HepG2 (cell line): Measurements from ENCODE around the gene VSNL1. TPM values are rescaled to one million over a fixed set of nuclear protein-coding genes. Genes with fewer than 3 reads are reported as not detected.

Source experiments
- ATAC-seq: fragments of 200-7000 bp; cut with Tn5 transposase; 3 replicates; pipeline ENCODE4 v1.9.1; 2020; ENCODE audit warnings: mild to moderate bottlenecking, moderate library complexity
- BruUV-seq: library from RNA; stranded (reverse); fragments of 400-500 nt; replicated peaks from 2 replicates; lab custom pipeline; 2021; lab: Mats Ljungman, UMichigan
- CTCF ChIA-PET: fragments of 300-600 bp; formaldehyde crosslinking; extraction: SDS; loops from one replicate; lab custom pipeline; 2021; ENCODE audit warnings: low total read pairs, inconsistent platforms, low intra/inter-chr PET ratio; lab: Yijun Ruan, JAX
- POLR2A ChIA-PET: fragments of 350-600 bp; sonication (Branson Sonifier 250); formaldehyde crosslinking; loops from one replicate; lab custom pipeline; 2020; ENCODE audit warnings: antibody characterized with exemption, inconsistent platforms; lab: Yijun Ruan, JAX
- DNase-seq: peaks from one replicate; pipeline ENCODE4 v3.0.0-alpha.2; 2015; ENCODE audit warnings: low spot score
- FAIRE-seq: peaks from 3 replicates; lab custom pipeline; 2011; peaks lifted over from hg19 to GRCh38; lab: Jason Lieb, UNC
- H2AFZ ChIP-seq: one replicate; pipeline ENCODE4 v1.6.1; 2011; ENCODE audit warnings: low read length, inconsistent platforms
- H3K27ac ChIP-seq: fragments of 300-600 bp; 3 replicates; pipeline ENCODE4 v1.8.0; 2011; ENCODE audit warnings: mixed run types, mild to moderate bottlenecking, mixed read lengths, low read length, inconsistent platforms; ENCODE audit not compliant: insufficient read depth; ENCODE audit errors: extremely low read length
- H3K27me3 ChIP-seq, 2 experiments: fragments of 200-600 bp in 1 of 2; 2 replicates in 1 of 2; 3 replicates in 1 of 2; pipeline versions ENCODE4 v1.6.0 to v1.8.0; 2011; ENCODE audit warnings: low read length in 2 of 2, mild to moderate bottlenecking in 2 of 2, moderate library complexity in 2 of 2, inconsistent platforms in 1 of 2; ENCODE audit not compliant: insufficient read depth in 2 of 2, control insufficient read depth in 1 of 2
- H3K36me3 ChIP-seq, 2 experiments: fragments of 200-600 bp in 1 of 2; replicated peaks in 1 of 2; 2 replicates in 1 of 2; 3 replicates in 1 of 2; pipeline versions ENCODE4 v1.5.1 to v1.8.0; 2011; ENCODE audit warnings: low read length in 2 of 2, inconsistent platforms in 1 of 2; ENCODE audit not compliant: insufficient read depth in 2 of 2, control insufficient read depth in 1 of 2
- H3K4me1 ChIP-seq: 2 replicates; pipeline ENCODE4 v1.5.1; 2012; ENCODE audit warnings: low read length, inconsistent platforms; ENCODE audit not compliant: insufficient read depth
- H3K4me2 ChIP-seq: 2 replicates; pipeline ENCODE4 v1.6.0; 2011; ENCODE audit warnings: low read depth, low read length, inconsistent platforms
- H3K4me3 ChIP-seq, 3 experiments: fragments of 200-600 bp in 1 of 3; sonication (generic), shearing (Covaris generic) in 1 of 3; replicated peaks in 1 of 3; 2 replicates each; pipeline ENCODE4 v1.5.1; 2011 to 2016; ENCODE audit warnings: low read length in 3 of 3, inconsistent platforms in 2 of 3, low read depth in 2 of 3, mild to moderate bottlenecking in 2 of 3, control low read depth in 1 of 3, mixed read lengths in 1 of 3; ENCODE audit not compliant: insufficient read depth in 1 of 3
- H3K79me2 ChIP-seq: one replicate; pipeline ENCODE4 v1.6.1; 2011; ENCODE audit warnings: low read length, inconsistent platforms; ENCODE audit not compliant: insufficient read depth
- H3K9ac ChIP-seq: 2 replicates; pipeline ENCODE4 v1.6.0; 2011; ENCODE audit warnings: mild to moderate bottlenecking, low read depth, low read length, inconsistent platforms; ENCODE audit not compliant: insufficient read depth
- H3K9me3 ChIP-seq: 2 replicates; pipeline ENCODE4 v1.5.1; 2012; ENCODE audit warnings: mild to moderate bottlenecking, low read length
- H4K20me1 ChIP-seq: 2 replicates; pipeline ENCODE4 v1.6.0; 2011; ENCODE audit warnings: inconsistent platforms, mild to moderate bottlenecking, low read length, moderate library complexity; ENCODE audit not compliant: insufficient read depth
- ATRX ChIP-seq: sonication (generic); formaldehyde crosslinking; IDR thresholded peaks from 2 replicates; pipeline ENCODE4 v1.4.0; 2020; ENCODE audit warnings: missing genetic modification reagents, borderline replicate concordance
- ETS1 ChIP-seq: sonication (generic); formaldehyde crosslinking; IDR thresholded peaks from 2 replicates; pipeline ENCODE4 v1.4.0; 2020; ENCODE audit warnings: missing genetic modification reagents
- HOXA7 ChIP-seq: sonication (generic); formaldehyde crosslinking; IDR thresholded peaks from 2 replicates; pipeline ENCODE4 v1.8.1; 2022; ENCODE audit warnings: mild to moderate bottlenecking, missing genetic modification reagents, moderate library complexity
- MAX ChIP-seq: IDR thresholded peaks from 2 replicates; pipeline ENCODE4 v1.6.1; 2012; ENCODE audit warnings: inconsistent platforms
- MTA3 ChIP-seq: sonication (generic); formaldehyde crosslinking; IDR thresholded peaks from 2 replicates; pipeline ENCODE4 v1.4.0; 2020; ENCODE audit warnings: missing genetic modification reagents
- RORA ChIP-seq: sonication (generic); formaldehyde crosslinking; IDR thresholded peaks from 2 replicates; pipeline ENCODE4 v1.5.0; 2020; ENCODE audit warnings: mild to moderate bottlenecking, missing genetic modification reagents, moderate library complexity
- SNAPC5 ChIP-seq: sonication (generic); formaldehyde crosslinking; IDR thresholded peaks from 2 replicates; pipeline ENCODE4 v1.8.1; 2023; ENCODE audit warnings: mild to moderate bottlenecking, missing genetic modification reagents, borderline replicate concordance
- ZBTB7B ChIP-seq: sonication (generic); formaldehyde crosslinking; IDR thresholded peaks from 2 replicates; pipeline ENCODE4 v1.4.0; 2020; ENCODE audit warnings: missing genetic modification reagents
- ZNF296 ChIP-seq: sonication (generic); formaldehyde crosslinking; conservative IDR thresholded peaks from 2 replicates; pipeline ENCODE4 v1.5.0; 2020; ENCODE audit warnings: mild to moderate bottlenecking, missing genetic modification reagents
- ZNF34 ChIP-seq: sonication (generic); formaldehyde crosslinking; IDR thresholded peaks from 2 replicates; pipeline ENCODE4 v1.4.0; 2020; ENCODE audit warnings: mild to moderate bottlenecking, missing genetic modification reagents, borderline replicate concordance
- ZSCAN30 ChIP-seq: sonication (generic); formaldehyde crosslinking; IDR thresholded peaks from 2 replicates; pipeline ENCODE4 v1.5.0; 2020; ENCODE audit warnings: mild to moderate bottlenecking, missing genetic modification reagents
- WGBS: methylation state at CpG from one replicate; pipeline ENCODE4 v1.1.6; 2017; ENCODE audit warnings: low lambda C conversion rate; 5-methylcytosine and 5-hydroxymethylcytosine counted together
- in situ Hi-C: cut with HindIII; loops from 2 replicates; pipeline ENCODE4 v1.10.0; 2017; ENCODE audit warnings: low pct_unique_long_range_greater_than_20kb; ENCODE audit not compliant: extremely low pct_ligation_motif_present
- intact Hi-C: fragments of 100-400 bp; cut with micrococcal nuclease; formaldehyde crosslinking; loops from one replicate; pipeline ENCODE4 v1.10.0; 2022; ENCODE audit not compliant: unreplicated experiment
- polyA plus RNA-seq, 8 experiments: library from polyadenylated mRNA; depleted of rRNA in 3 of 8; stranded (reverse) in 7 of 8; unstranded in 1 of 8; fragments of >200 nt; fragmentation: Illumina TruSeq in 4 of 8; extraction: Trizol in 4 of 8; gene quantifications; 2 replicates each; pipeline versions ENCODE4 v1.2.1 to v1.2.3, GENCODE V29; 2011 to 2016; ENCODE audit warnings: low read depth in 4 of 8, missing spikeins in 1 of 8, mixed read lengths in 1 of 8; ENCODE audit not compliant: insufficient read depth in 1 of 8
- total RNA-seq, 5 experiments: library from RNA; depleted of rRNA; stranded (reverse); fragments of >200 nt; fragmentation: Illumina TruSeq; extraction: Trizol; gene quantifications; 2 replicates each; pipeline ENCODE4 v1.2.3, GENCODE V29; 2016; ENCODE audit warnings: low read depth in 1 of 5
- TF ChIP-seq, protein P1 (sequence below): sonication (generic); formaldehyde crosslinking; IDR thresholded peaks from 2 replicates; pipeline ENCODE4 v1.5.0; 2020; ENCODE audit warnings: missing genetic modification reagents, mild to moderate bottlenecking, borderline replicate concordance

Gene VSNL1
- total and polyA plus RNA-seq, 2 of the 13 experiments (the other 11 are each of a cell fraction or from before 2014, with no cell fraction given) = 63.2 to 95.9 TPM

DNA sequence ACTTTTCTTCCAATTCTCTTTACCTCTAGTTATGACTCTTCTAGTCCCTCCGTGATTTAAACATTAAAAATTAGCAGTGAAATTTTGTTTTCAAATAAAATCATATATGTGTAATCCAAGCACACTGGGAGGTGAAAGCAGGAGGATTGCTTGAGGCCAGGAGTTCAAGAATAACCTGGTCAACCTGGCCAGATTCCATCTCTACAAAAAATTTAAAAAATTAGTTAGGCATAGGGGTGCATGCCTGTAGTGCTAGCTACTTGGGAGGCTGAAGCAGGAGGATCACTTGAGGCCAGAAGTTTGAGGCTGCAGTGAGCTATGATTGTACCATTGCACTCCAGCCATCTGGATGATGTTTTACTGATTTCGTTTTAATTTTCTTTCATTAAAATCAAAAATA, 7.0 kb upstream of the VSNL1 start:
- ChIA-PET CTCF (no interaction called here), POLR2A (no interaction called here)
- Histone ChIP-seq H3K9ac (no peak overlapping the region), H3K36me3 (no peaks in the 10 kb centered on the region), H4K20me1 (no peaks in the 10 kb centered on the region), H3K4me2 (no peak overlapping the region)
- in situ Hi-C loops = no loop called here
- TF ChIP-seq ZBTB7B (no peak), ZSCAN30 (CRISPR knock-in tag) (no peak), SNAPC5 (CRISPR knock-in tag) (no peak), MAX (no peak), ETS1 (CRISPR knock-in tag) (no peak), RORA (CRISPR knock-in tag) (no peak), ZNF34 (CRISPR knock-in tag) (no peak), ATRX (CRISPR knock-in tag) (no peak), HOXA7 (CRISPR knock-in tag) (no peak), MTA3 (CRISPR knock-in tag) (no peak), ZNF296 (CRISPR knock-in tag) (no peak)
- TF ChIP-seq, protein P1, sequence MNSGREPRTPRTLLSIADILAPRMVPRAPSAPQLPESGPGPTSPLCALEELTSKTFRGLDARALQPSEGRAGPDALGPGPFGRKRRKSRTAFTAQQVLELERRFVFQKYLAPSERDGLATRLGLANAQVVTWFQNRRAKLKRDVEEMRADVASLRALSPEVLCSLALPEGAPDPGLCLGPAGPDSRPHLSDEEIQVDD (CRISPR knock-in tag) = no peak
- TF ChIP-seq, all 625 proteins: peak for 0
- Histone ChIP-seq H3K27ac (no peak overlapping the region), H3K27me3 (no peaks in the 10 kb centered on the region; a peak in 1 of 5 replicates), H3K4me3 (no peak overlapping the region), H3K9me3 (no peaks in the 10 kb centered on the region), H2AFZ (no peak overlapping the region), H3K4me1 (peaks cover 12% of the 10 kb centered on the region), H3K79me2 (no peaks in the 10 kb centered on the region)
- ATAC-seq (no peak), FAIRE-seq (no peak), DNase-seq (no peak)
- WGBS = 52% methylated on average over 2 of the region's 2 CpGs
- intact Hi-C loops = no loop called here
- no TSS peak for BruUV-seq
